Mesendoderm (in vitro differentiated cells): ENCODE measurements around the gene SUPT5H.

ENCODE experiments used
- DNase-seq: peaks from one replicate; pipeline ENCODE4 v3.0.0; 2013
- H2AK5ac ChIP-seq: 2 replicates; pipeline ENCODE4 v1.6.1; 2013; ENCODE audit warnings: low read length, inconsistent platforms
- H2BK120ac ChIP-seq: 2 replicates; pipeline ENCODE4 v1.6.1; 2013; ENCODE audit warnings: low read depth, mild to moderate bottlenecking, low read length, moderate library complexity, mixed read lengths
- H2BK15ac ChIP-seq: replicated peaks from 2 replicates; pipeline ENCODE4 v1.6.1; 2013; ENCODE audit warnings: low read depth, mild to moderate bottlenecking, moderate library complexity
- H2BK5ac ChIP-seq: 2 replicates; pipeline ENCODE4 v1.6.1; 2013; ENCODE audit warnings: low read length, inconsistent platforms
- H3K18ac ChIP-seq: 2 replicates; pipeline ENCODE4 v1.6.1; 2013; ENCODE audit warnings: mild to moderate bottlenecking, low read length, mixed read lengths
- H3K23ac ChIP-seq: one replicate; pipeline ENCODE4 v1.6.1; 2013; ENCODE audit warnings: low read length
- H3K27ac ChIP-seq: 2 replicates; pipeline ENCODE4 v1.5.1; 2013; ENCODE audit warnings: low read depth, mild to moderate bottlenecking, inconsistent platforms, low read length, moderate library complexity
- H3K27me3 ChIP-seq: 2 replicates; pipeline ENCODE4 v1.6.1; 2013; ENCODE audit warnings: low read length, control low read depth, mild to moderate bottlenecking, inconsistent platforms; ENCODE audit not compliant: insufficient read depth, poor library complexity
- H3K36me3 ChIP-seq: 2 replicates; pipeline ENCODE4 v1.6.1; 2013; ENCODE audit warnings: low read length, inconsistent platforms; ENCODE audit not compliant: control insufficient read depth, insufficient read depth
- H3K4ac ChIP-seq: one replicate; pipeline ENCODE4 v1.6.1; 2013; ENCODE audit warnings: low read depth, mild to moderate bottlenecking, low read length, moderate library complexity
- H3K4me1 ChIP-seq: 2 replicates; pipeline ENCODE4 v1.6.1; 2013; ENCODE audit warnings: low read depth, low read length, inconsistent platforms; ENCODE audit not compliant: control insufficient read depth
- H3K4me2 ChIP-seq: 2 replicates; pipeline ENCODE4 v1.6.1; 2013; ENCODE audit warnings: low read length
- H3K4me3 ChIP-seq: 2 replicates; pipeline ENCODE4 v1.5.1; 2013; ENCODE audit warnings: mild to moderate bottlenecking, low read length
- H3K56ac ChIP-seq: one replicate; pipeline ENCODE4 v1.6.1; 2013; ENCODE audit warnings: low read length
- H3K79me1 ChIP-seq: 2 replicates; pipeline ENCODE4 v1.6.1; 2013; ENCODE audit warnings: low read length, inconsistent platforms
- H3K79me2 ChIP-seq: 2 replicates; pipeline ENCODE4 v1.6.1; 2013; ENCODE audit warnings: mild to moderate bottlenecking, low read length; ENCODE audit not compliant: control insufficient read depth, insufficient read depth
- H3K9ac ChIP-seq: 2 replicates; pipeline ENCODE4 v1.6.1; 2013; ENCODE audit warnings: low read length, inconsistent platforms
- H4K5ac ChIP-seq: one replicate; pipeline ENCODE4 v1.6.1; 2013; ENCODE audit warnings: low read length
- H4K8ac ChIP-seq: one replicate; pipeline ENCODE4 v1.6.1; 2013; ENCODE audit warnings: low read depth, mild to moderate bottlenecking, control low read depth, low read length, moderate library complexity
- WGBS: extraction: QIAGEN DNeasy Blood & Tissue Kit; methylation state at CpG from one replicate; pipeline ENCODE4 v1.1.7; 2013; ENCODE audit warnings: low lambda C conversion rate, missing lambda C conversion rate; ENCODE audit not compliant: insufficient coverage; ENCODE audit errors: extremely low coverage; 5-methylcytosine and 5-hydroxymethylcytosine counted together

The SUPT5H gene

GRCh38 chr19:39497996-39498797 is 52.8 kb downstream of the SUPT5H start:
- no peak overlapping the region for H2BK15ac ChIP-seq
- H3K27me3 ChIP-seq: peaks cover 17% of the 10 kb centered on the region
- H3K4ac ChIP-seq: no peak overlapping the region
- DNase-seq: no peak
- peak overlapping the region; percentile 55 for H3K4me2 ChIP-seq
- H3K9ac ChIP-seq: peak overlapping the region; percentile 63
- no peaks in the 10 kb centered on the region for H3K79me1 ChIP-seq
- no peak overlapping the region for H2BK120ac ChIP-seq
- H3K36me3 ChIP-seq: no peaks in the 10 kb centered on the region
- H3K18ac ChIP-seq: peak overlapping the region; percentile 60
- H3K79me2 ChIP-seq: no peaks in the 10 kb centered on the region
- H3K23ac ChIP-seq: no peak overlapping the region
- WGBS: no CpG with 5 or more reads among the region's 40 CpGs
- H4K5ac ChIP-seq: no peak overlapping the region
- H4K8ac ChIP-seq: no peak overlapping the region
- H3K56ac ChIP-seq: peak overlapping the region; percentile 85
- peak overlapping the region; percentile 1 for H2BK5ac ChIP-seq
- no peaks in the 10 kb centered on the region for H3K4me1 ChIP-seq
- no peak overlapping the region for H3K27ac ChIP-seq
- peak overlapping the region; percentile 73 for H2AK5ac ChIP-seq
- peak overlapping the region; percentile 36 for H3K4me3 ChIP-seq

- peak within 1 kb of the TSS; percentile 80 for H3K9ac ChIP-seq
These were observed 53.6 kb downstream of the SUPT5H start, which contains the start of gene DLL3 for GRCh38 chr19:39498798-39499642. Gene DLL3, plus strand, starts transcription at chr19:39498947. Its CDS starts 28 bp downstream, at chr19:39498975.

GRCh38 chr19:39499932-39500331 is 54.5 kb downstream of the SUPT5H start:
- Histone ChIP-seq H3K79me2 (no peaks in the 10 kb centered on the region), H3K4ac (no peak overlapping the region), H2BK120ac (no peak overlapping the region), H3K27me3 (peaks cover 17% of the 10 kb centered on the region), H3K27ac (no peak overlapping the region), H3K18ac (no peak overlapping the region), H2BK15ac (no peak overlapping the region), H3K23ac (no peak overlapping the region), H2BK5ac (no peak overlapping the region), H3K4me1 (no peaks in the 10 kb centered on the region), H4K8ac (no peak overlapping the region), H3K4me2 (peak overlapping the region; percentile 10), H3K79me1 (no peaks in the 10 kb centered on the region), H4K5ac (no peak overlapping the region), H3K4me3 (peak overlapping the region; percentile 13), H2AK5ac (no peak overlapping the region), H3K36me3 (no peaks in the 10 kb centered on the region), H3K56ac (no peak overlapping the region), H3K9ac (peak overlapping the region; percentile 80)
- DNase-seq: no peak
- WGBS: no CpG with 5 or more reads among the region's 8 CpGs

More at GRCh38 chr19:39498798-39499642, 53.6 kb downstream of the SUPT5H start, which contains the start of gene DLL3:
- Histone ChIP-seq H3K27ac (no peak within 1 kb of the TSS), H3K4me2 (peak within 1 kb of the TSS; percentile 61), H3K23ac (peak within 1 kb of the TSS; percentile 15), H3K56ac (peak within 1 kb of the TSS; percentile 85), H3K4me1 (no peaks in the 10 kb centered on the region), H3K18ac (peak within 1 kb of the TSS; percentile 60), H2BK5ac (peak within 1 kb of the TSS; percentile 1), H4K5ac (no peak within 1 kb of the TSS), H3K79me2 (no peaks in the 10 kb centered on the region), H4K8ac (no peak within 1 kb of the TSS), H2AK5ac (peak within 1 kb of the TSS; percentile 73), H3K27me3 (peaks cover 17% of the 10 kb centered on the region), H2BK120ac (no peak within 1 kb of the TSS), H3K4me3 (peak within 1 kb of the TSS; percentile 66), H3K79me1 (no peaks in the 10 kb centered on the region), H2BK15ac (no peak within 1 kb of the TSS), H3K36me3 (no peaks in the 10 kb centered on the region), H3K4ac (no peak within 1 kb of the TSS)
- no CpG with 5 or more reads among the region's 60 CpGs for WGBS
- DNase-seq: peak; percentile 41

GRCh38 chr19:39500543-39500942 is 55.2 kb downstream of the SUPT5H start:
- peaks cover 17% of the 10 kb centered on the region for H3K27me3 ChIP-seq
- H3K56ac ChIP-seq: no peak overlapping the region
- no peak overlapping the region for H2AK5ac ChIP-seq
- H3K79me1 ChIP-seq: no peaks in the 10 kb centered on the region
- H2BK15ac ChIP-seq: no peak overlapping the region
- H2BK120ac ChIP-seq: no peak overlapping the region
- H3K18ac ChIP-seq: no peak overlapping the region
- no peak for DNase-seq
- no peaks in the 10 kb centered on the region for H3K79me2 ChIP-seq
- H3K27ac ChIP-seq: no peak overlapping the region
- no peaks in the 10 kb centered on the region for H3K36me3 ChIP-seq
- no peaks in the 10 kb centered on the region for H3K4me1 ChIP-seq
- no peak overlapping the region for H3K4me3 ChIP-seq
- peak overlapping the region; percentile 31 for H3K9ac ChIP-seq
- no CpG with 5 or more reads among the region's 4 CpGs for WGBS
- peak overlapping the region; percentile 26 for H3K4me2 ChIP-seq
- no peak overlapping the region for H2BK5ac ChIP-seq
- no peak overlapping the region for H4K5ac ChIP-seq
- H3K4ac ChIP-seq: no peak overlapping the region
- no peak overlapping the region for H4K8ac ChIP-seq
- no peak overlapping the region for H3K23ac ChIP-seq

- Histone ChIP-seq H3K4me3 (no peak overlapping the region), H3K27ac (no peak overlapping the region), H3K9ac (no peak overlapping the region)
These were observed 56.0 kb downstream of the SUPT5H start for GRCh38 chr19:39501340-39501739.

More at GRCh38 chr19:39501340-39501739, 56.0 kb downstream of the SUPT5H start:
- H3K18ac ChIP-seq: no peak overlapping the region
- no peak for DNase-seq
- H2BK5ac ChIP-seq: no peak overlapping the region
- H3K4me1 ChIP-seq: no peaks in the 10 kb centered on the region
- no CpG with 5 or more reads among the region's 5 CpGs for WGBS
- H4K8ac ChIP-seq: no peak overlapping the region
- no peak overlapping the region for H3K56ac ChIP-seq
- H2AK5ac ChIP-seq: no peak overlapping the region
- H3K4ac ChIP-seq: no peak overlapping the region
- H3K79me2 ChIP-seq: no peaks in the 10 kb centered on the region
- no peaks in the 10 kb centered on the region for H3K36me3 ChIP-seq
- no peak overlapping the region for H3K4me2 ChIP-seq
- H4K5ac ChIP-seq: no peak overlapping the region
- H2BK15ac ChIP-seq: no peak overlapping the region
- H2BK120ac ChIP-seq: no peak overlapping the region
- H3K23ac ChIP-seq: no peak overlapping the region
- H3K27me3 ChIP-seq: peaks cover 18% of the 10 kb centered on the region
- H3K79me1 ChIP-seq: no peaks in the 10 kb centered on the region
